GM21526 (cell line): ENCODE measurements around the gene PTPRJ.
"Not testable (repeated sequence)": the region's sequence is repeated elsewhere in the genome, so short reads cannot be mapped to it uniquely, and the experiment has no call there.

Source experiments
- ATAC-seq: cut with Tn5 transposase; IDR thresholded peaks from one replicate; pipeline ENCODE4 v1.9.1; 2021; ENCODE audit warnings: moderate library complexity; ENCODE audit not compliant: unreplicated experiment, low FRiP score

The PTPRJ gene

DNA sequence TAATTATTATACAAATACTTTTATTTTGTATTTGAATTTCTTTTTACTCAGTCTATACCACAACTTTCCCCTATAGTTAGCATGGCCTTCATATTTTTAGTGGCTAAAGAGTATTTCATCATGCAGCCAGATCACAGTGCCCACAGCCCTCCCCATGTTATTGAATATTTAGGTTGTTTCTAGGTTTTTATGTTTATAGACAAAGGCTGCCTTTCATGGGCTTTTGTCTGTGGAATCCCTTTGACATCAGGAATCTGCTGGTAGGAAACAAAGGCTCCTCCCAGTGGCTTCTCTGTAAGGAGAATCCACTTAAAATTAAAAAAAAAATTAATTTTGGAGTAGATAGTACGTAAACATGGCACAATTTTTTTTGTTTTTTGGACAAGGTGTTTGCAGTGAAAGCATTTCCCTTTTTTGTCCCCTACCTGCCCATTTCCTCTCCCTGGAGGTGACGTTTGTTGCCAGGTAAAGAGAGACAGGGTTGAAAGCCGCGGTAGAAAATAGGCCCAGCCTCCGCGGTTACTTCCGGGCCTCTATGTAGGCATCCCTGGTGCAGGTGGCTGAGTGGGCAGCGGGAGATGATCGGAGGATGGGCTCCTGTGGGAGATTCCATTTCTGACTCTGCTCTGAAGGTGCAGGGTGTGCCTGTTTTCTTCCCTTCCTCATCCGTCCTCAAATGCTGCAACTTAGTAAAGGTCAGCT lies 154.0 kb downstream of the PTPRJ start:
- ATAC-seq: no peak

DNA sequence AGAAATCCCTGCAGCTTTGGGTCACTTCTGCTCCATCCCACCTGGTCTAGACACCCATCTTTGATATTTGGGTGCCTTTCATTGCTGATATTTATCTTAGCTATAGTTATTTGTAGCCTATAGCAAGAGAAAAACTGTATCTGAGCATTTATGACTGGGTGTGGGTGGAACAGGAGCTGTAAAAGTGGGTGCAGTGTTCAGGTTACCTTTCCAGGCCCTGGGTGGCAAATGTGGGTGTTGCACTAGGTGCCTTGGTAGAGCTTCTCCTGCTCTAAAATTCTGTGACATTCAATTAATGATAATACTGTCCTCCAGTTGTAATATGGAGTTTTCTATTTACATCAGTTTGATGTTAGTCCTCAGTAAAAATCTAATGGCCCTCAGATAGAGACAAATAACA lies 157.9 kb downstream of the PTPRJ start:
- no peak for ATAC-seq

DNA sequence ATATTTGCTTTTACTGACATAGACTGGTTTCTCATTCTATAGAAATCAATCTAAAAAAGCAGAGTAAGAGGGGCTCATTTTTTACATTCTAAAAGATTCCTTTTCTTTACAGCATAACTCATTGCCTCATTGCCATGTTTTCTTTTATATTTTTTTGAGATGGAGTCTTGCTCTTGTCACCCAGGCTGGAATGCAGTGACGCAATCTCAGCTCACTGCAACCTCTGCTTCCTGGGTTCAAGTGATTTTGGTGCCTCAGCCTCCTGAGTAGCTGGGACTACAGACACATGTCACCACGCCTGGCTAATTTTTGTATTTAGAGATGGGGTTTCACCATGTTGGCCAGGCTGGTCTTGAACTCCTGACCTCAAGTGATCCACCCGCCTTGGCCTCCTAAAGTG lies 159.5 kb downstream of the PTPRJ start:
- ATAC-seq: not testable (repeated sequence)

DNA sequence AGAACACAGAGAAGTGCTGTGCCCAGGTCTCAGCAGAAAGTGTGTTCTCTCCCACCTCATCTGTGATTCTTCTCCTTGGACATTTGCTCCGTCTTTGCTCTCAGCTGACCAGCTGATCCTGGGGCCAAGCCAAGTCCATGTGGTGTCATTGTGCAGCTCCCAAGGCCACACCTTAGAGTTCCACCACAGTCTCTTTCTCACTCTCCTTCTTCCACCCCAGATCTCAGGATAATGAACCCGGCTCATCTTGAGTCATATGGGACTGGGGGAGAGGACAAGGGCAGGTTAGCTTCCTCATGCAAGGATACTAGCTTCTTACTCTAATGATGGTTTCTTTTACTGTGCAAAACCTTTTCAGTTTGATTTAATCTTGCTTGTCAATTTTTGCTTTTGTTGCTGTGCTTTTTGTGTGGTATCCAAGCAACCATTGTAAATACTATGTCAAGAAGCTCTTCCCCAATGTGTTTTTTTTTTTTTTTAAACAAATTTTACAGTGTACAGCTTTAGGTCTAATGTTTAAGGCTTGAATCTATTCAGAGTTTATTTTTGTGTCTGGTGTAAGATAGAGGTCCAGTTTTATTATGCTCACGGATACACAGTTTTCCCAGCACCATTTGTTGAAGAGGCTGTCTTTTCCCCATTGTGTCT lies 161.2 kb downstream of the PTPRJ start:
- ATAC-seq: no peak

DNA sequence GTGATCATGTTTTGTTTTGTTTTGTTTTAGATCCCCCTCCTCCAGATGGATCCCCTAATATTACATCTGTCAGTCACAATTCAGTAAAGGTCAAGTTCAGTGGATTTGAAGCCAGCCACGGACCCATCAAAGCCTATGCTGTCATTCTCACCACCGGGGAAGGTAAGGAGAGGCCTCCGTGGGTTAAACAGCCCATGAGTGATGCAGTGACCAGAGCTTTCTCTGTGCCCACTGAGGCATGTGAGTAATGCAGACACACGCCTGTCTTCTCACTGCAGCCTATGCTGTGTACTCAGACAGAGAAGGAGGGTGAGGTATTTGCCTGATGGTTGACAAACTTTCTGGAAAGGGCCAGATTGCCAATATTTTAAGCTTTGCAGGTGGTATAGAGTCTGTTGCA lies 162.5 kb downstream of the PTPRJ start:
- ATAC-seq: no peak

DNA sequence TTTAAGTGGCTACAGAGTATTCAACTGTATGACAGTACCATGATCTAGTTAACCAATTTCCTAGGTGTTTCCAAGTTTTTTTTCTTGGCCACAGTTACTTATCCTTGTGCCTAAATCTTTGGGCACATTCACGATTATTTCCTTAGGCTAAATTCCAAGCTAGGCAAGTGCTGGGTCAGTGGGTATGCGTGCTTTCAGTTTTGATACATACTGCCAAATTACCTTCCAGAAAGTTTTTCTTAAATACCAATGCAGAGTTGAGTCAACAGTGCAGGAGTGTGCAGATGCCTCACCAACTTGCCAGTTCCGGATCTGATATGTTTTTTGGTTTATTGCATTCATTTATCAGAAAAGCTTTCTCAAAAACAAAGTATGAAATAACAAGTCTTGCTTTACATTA lies 168.4 kb downstream of the PTPRJ start:
- no peak for ATAC-seq

DNA sequence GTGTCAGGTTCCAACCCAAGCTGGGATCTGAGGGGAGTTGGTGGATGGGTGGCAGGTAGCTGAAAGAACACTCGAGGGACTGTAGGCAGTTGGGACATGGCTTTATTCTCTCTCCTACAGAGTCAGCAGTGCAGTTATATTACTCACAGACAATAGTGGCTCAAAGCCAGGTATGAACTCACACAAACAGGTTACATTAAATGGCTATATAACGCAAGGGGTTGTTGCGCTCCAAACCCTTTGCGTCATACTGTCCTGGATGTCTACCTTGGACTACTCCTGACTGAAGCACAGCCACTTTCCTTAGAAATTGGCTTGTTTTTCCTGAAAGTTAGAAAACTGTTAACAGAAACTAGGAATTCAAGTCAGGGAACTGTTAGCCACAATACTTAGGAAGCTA lies 169.9 kb downstream of the PTPRJ start:
- no peak for ATAC-seq

DNA sequence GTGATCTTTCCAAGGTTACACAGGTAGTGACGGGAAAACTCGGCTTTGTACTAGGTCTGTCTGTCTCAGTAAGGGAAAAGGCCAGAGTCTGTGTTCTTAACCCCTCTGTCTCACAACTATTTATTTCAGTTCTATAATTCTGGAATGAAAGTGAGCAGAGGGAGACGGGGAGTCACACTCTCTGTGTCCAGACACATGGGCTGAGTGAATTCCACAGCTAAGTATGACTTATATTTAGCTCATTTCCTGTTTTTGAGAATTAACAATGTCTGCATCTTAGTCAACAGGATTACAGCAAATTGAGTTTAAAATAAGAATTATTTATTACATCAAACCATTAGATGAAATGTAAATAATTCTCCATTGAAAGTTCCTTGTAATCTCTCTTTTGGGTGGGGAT lies 173.8 kb downstream of the PTPRJ start:
- no peak for ATAC-seq

DNA sequence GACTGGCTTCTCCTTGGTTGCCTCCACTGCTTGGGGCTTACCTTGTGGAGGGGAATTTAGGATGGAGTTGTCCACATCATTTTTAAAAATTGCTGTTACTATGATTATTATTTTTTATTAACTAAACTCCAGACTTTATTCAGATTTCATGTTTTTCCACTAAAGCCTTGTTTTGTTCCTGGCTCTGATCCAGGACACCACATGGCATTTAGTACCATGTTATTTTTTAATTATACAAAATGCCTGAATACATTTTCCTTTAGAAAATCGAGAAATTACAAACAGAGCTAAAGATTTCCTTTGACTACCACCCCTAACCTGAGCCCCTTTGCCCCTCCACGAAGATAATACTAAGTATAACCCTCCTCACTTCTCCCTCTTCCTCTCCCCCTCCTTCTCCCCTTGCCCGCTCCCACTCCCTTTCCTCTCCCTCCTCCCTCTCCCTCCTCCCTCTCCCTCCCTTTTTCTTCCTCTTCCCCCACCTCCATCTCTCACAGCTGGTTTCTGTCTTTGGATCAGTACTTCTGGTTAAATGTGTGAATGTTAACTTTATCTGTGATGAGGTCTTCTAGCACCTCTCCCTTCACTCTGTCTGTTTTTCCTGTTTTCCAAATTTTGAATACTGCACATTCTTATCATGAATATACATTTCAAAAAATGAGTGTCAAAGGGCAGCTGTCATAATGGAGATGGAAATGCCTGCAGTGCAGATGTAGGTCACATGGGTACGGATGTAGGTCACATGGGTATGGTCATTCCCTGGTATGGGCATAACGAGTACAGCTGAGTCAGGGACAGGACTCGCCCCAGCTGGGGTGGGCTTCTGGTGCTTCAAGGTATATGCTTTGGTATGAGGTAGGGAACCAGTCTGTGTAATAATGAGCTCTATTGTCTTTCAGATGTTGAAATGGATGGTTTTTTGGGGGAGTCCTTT lies 181.9 kb downstream of the PTPRJ start:
- no peak for ATAC-seq

DNA sequence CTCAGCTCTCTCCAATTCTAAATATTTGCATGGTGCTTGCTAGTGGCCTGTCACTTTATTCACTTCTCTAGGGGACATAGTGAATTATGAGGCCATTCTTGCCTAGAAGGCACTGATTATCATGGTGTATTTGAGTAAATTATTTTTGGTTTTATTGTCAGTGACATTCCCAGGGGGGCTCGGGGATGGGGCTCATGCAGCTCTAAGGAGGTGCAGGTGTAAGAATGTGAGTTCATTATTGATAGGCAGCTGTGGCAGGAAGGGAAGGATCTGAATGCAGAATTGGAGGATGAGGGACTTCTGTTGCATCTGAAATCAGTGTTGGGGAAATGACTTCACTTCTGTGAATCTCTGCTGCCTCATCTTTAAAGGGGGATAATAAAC lies 182.5 kb downstream of the PTPRJ start:
- no peak for ATAC-seq

DNA sequence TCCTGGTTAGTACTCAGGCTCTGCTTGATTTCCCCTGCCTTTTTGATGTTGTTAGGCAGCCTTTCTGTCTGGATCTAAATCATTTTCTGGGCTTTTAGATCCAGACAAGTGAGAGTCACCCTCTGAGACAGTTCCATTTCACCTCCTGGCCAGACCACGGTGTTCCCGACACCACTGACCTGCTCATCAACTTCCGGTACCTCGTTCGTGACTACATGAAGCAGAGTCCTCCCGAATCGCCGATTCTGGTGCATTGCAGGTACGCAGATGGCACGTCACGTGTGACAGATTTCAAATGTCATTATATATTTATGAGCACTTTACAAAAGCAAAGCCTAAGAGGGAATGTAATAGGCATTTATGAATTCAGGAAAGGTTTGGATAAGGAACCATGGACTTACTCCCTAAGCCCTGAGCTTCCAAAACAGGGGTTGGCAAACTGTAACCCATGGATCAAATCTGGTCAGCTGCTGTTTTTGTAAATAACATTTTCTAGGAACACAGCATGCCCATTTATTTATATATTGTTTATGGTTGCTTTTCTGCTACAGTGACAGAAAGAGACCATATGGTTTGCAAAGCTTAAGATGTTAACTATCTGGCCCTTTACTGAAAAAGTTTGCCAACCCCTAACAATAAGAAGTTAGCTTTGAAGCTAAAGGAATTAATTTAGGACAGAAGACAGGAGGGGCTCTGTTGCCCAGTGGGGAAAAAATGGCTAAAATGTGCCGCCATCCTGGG lies 183.2 kb downstream of the PTPRJ start:
- ATAC-seq: no peak

DNA sequence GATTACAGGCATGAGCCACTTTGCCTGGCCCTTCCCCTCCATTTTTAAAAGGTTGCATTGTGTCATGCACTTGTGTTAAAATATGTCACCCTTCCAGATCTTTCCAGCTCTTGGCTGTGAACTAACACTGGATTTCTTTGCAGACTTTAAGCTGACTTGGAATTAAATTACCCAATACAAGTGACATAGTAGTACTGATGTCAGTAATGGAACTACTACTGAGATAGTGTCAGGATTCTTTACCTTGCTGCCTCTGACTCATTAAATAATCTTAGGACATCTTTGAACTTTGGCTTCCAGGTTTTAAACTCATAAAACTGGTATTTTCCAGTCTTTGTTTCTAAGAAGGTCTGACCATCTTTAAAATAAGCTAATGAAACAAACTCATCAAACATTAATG lies 184.5 kb downstream of the PTPRJ start:
- no peak for ATAC-seq

DNA sequence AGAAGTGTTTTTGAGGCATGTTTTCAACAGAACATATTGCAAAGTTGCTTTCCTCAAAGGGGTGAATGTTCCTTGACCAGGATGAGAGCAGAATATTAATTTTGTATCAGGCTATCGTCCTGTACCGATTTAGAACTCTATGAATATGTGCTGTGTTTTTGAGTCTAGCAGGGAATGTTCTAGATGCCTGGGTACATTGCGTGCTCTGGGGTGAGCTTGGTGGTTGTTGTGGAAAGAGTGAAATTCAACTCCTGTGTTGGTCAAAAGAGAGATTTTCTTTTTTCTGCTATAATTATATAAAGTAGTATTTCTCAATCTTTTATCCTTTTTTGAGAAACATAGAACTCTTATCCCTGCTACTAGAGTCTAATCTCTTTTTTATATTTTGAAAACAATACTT lies 185.1 kb downstream of the PTPRJ start:
- no peak for ATAC-seq

DNA sequence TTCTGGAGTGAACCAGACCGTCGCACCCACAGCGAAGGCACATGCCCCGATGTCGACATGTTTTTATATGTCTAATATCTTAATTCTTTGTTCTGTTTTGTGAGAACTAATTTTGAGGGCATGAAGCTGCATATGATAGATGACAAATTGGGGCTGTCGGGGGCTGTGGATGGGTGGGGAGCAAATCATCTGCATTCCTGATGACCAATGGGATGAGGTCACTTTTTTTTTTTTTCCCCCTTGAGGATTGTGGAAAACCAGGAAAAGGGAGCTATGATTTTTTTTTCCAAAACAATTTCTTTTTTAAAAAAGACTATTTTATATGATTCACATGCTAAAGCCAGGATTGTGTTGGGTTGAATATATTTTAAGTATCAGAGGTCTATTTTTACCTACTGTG lies 187.0 kb downstream of the PTPRJ start:
- ATAC-seq: no peak

DNA sequence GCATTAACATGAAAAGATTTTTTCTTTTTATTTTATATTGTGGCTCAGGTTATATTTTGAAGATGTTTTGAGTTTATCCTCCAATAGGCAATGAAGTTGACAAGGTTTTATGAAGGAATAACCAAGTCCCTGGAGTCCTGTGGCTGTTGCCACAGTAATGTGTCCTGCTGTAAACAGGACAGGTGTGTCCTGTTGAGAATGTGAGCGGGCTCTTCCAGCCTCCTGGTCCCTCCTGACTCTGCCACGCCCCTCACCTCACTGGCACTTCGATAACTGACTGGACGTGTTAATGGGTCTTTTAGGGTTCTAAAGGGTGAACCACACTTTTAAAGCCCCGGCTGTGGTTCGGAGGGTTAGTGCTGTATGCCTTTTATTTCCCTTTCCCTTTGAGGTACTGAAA lies 188.5 kb downstream of the PTPRJ start:
- no peak for ATAC-seq

DNA sequence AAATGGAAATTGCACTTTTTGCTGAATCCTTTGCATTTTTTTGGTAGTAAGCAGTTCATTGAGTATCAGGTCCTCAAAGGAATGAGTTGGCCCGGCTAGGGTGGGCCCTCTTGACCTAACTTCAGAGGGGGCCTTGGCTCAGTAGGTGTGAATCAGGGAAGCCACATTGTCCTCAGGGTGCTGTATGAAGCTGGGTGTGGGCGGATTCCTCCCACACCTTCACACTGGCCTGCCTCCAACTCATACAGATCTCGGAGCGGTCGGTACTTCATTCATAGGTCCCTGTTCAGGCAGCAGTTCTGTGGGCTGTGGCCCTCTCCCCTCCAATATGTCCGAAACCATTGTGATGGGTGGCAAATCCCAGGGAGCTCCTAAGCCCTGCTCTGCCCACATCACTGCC lies 188.9 kb downstream of the PTPRJ start:
- ATAC-seq: no peak

DNA sequence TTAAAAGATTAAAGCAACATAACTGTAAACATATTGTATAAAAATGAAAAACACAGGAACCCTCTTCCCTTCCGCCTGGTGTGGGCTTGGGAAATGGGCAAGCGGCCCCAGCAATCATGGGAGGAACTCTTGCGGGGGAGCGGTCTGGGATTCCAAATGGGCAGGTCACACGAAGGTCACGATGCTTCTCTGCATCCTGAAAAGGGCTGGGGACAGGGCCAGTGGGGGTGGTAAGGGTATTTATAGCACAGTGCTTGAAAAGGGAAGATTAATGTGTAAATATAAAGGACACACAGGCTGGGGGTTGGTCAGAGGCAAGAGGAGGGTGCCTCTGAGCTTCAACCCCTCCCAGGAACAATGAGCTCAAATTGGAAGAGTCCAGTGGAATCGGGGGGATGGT lies 189.4 kb downstream of the PTPRJ start:
- ATAC-seq: no peak

DNA sequence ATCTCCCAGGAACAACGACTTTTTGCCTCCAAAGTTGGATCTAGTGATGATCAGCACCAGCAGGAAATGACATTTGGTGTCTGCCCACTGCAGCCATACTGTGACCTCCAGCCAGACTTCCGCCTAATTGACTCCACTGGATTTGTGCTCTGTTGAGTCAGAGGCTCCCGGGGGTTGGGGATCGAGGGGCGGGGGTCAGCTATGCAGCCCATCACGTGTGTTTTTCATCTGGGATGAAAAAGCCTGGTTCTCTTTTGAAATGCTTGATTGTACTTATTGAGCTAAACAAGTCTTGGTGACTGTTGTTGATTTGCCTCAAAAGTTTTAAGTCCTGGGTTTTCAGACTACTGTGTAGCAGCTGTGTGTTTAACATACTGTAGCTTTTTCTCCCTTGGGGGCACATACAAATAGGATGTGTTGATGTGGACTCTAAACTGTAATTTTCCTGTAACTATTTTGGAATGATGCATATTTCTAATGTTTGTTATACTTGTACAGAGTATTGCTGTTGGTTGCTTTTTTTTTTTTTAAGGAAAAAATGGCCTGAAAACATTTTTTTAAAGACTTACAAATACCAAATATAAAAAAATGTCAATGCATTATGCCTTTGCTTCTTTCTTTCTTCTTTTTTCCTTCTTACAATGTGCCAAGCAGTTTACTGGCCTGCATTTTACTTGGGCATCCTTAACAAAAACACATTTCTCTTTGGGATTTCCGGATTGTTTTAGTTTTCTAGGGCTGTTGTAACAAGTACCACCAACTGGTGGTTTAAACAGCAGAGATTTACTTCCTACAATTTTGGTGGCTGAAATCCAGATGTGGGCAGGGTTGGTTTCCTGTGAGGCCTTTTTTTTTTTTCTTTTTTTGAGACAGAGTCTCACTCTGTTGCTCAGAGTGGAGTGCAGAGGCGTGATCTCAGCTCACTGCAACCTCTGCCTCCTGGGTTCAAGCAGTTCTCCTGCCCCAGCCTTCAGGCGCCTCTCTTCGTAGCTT lies 190.2 kb downstream of the PTPRJ start:
- ATAC-seq: no peak

DNA sequence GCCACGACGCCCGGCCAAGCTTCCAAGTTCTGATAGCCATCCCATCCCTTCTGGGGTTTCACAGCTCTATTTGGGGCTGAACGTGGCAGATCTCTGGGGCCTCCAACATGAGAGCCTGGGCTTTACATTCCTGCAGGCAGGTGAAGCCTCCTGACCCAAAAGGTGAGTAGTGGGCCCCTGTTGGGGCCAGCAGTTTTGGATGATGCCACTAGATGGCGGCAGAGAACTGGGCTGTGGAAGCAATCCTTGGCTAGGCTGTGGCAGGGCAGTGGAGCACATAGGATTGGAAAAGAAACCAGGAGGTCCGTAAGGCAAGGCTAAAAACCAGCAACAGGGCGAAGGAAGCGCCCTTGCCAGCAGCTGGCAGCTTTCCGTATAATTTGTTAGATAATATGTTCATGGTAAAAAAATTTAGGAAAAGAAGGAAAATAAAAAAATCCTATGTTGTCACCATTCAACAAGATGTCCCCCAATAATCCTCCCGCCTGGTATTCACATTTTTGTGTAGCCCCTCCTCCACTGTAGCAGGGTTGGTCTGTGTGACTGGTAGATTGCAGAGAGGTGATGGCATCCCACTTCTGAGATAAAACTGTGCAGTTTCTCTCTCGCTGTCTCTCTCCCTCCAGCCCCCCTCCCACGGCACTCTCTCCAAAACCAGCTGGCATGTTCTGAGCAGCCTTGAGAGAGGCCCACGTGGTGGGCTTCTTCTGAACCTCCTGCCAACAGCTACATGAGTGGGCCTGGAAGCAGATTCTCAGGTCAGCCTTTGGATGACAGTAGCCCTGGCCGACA lies 192.7 kb downstream of the PTPRJ start:
- peak; percentile 74 for ATAC-seq
